GM18870 (cell line): ENCODE measurements around the gene MYLK3.
"Not testable (repeated sequence)": the region's sequence is repeated elsewhere in the genome, so short reads cannot be mapped to it uniquely, and the experiment has no call there.

Source experiments
- ATAC-seq: cut with Tn5 transposase; IDR thresholded peaks from one replicate; pipeline ENCODE4 v1.9.1; 2021; ENCODE audit warnings: moderate library complexity; ENCODE audit not compliant: unreplicated experiment

The MYLK3 gene

DNA sequence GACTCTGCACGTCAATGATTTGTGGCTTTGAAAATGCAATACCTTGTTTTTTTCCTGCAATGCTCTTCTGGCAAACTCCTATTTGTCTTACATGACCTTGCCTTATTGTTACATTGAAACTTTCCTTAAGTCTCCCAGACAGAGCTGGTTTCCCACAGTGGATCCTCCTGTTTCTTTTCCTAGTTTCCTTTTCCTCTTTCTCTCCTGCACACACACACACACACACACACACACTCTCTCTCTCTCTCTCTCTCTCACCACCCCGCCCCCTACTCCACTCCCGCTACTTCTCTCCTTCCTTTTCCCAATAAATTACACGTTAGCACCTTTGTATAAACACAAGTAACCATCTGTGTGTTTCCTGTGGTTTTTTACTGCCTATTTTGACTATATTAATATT, 56.4 kb downstream of the MYLK3 start:
- no peak for ATAC-seq

DNA sequence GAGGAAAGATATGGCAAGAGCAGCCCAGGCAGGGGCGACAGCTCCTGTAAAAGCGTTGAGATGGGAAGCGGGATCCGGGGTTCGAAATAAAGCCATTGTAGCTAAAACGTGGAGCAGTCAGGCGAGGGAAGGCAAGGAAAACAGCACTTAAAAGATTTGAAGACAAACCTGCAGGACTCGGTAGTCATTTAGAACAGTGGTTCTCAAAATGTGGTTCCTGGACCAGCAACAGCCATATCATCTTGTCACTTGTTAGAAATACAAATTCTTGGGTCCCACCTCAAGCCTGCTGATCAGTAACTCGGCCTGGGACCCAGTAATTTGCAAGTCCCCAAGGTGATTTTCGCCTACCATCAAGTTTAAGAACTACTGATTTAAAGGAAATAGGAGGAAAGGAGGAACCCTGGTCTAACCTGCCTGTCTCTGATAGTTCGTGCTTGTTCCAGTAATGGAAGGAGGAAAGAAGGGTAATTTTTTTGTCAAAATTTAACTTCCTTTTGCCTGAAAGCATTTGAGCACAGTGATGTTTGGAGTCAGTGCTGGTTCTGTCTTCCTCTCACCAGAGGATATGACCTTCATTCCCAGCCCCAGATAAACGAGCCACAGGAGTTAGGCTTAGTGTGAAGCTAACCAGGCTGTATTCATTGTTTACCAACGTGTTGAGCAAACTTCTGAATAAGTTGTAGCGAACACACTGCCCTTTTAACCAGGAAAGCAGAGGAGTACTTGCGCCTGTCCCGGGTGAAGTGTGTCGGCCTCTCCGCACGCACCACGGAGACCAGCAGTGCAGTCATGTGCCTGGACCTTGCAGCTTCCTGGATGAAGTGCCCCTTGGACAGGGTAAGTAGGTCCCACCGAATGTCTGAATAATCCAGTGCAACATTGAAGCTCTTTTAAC, 57.6 kb downstream of the MYLK3 start:
- no peak for ATAC-seq

DNA sequence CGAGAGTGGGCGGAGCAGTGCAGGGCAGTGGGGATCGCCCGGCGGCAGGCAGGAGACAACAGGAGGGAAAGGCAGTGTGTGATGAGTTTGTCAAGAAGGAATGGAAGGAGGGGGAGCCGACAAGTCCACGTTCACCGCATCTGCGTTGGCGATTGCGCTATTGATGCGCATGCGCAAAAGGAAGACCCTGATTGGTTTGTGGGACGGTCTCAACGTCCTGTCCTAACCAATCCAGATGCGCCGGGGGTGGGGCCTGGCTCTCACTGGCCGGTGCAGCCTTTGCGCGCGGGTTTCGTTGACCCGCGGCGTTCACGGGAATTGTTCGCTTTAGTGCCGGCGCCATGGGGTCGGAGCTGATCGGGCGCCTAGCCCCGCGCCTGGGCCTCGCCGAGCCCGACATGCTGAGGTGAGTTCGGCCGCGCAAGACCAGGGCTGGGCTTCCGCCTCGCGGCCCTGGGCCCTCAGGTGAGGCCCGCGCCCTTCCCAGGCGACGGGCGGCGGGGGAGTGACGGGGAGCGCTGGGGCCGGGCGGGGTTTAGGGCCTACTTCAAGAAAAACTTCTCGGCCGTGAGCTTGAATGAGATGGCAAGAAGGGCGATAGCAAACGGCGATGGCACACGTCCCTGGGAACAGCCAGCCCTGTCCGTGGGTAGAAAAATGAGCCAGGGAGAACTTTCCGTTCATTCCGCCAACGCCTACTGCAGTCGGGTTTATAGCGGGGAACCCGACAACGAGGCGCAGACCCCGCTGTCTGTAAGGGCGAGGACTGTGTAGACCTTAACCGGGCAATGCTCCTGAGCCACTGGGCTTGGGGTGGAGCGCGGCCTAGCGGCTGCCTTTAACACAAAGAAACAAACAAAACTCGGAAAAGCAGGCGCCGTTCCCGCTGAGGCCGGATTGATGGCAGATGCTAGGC, 58.5 kb downstream of the MYLK3 start, which contains the start of gene ORC6:
TSS of gene ORC6 (plus strand) at position 295 of the 916 bp plus-strand sequence. CDS start at position 342, 47 bp downstream.
- ATAC-seq = peak; percentile 70

DNA sequence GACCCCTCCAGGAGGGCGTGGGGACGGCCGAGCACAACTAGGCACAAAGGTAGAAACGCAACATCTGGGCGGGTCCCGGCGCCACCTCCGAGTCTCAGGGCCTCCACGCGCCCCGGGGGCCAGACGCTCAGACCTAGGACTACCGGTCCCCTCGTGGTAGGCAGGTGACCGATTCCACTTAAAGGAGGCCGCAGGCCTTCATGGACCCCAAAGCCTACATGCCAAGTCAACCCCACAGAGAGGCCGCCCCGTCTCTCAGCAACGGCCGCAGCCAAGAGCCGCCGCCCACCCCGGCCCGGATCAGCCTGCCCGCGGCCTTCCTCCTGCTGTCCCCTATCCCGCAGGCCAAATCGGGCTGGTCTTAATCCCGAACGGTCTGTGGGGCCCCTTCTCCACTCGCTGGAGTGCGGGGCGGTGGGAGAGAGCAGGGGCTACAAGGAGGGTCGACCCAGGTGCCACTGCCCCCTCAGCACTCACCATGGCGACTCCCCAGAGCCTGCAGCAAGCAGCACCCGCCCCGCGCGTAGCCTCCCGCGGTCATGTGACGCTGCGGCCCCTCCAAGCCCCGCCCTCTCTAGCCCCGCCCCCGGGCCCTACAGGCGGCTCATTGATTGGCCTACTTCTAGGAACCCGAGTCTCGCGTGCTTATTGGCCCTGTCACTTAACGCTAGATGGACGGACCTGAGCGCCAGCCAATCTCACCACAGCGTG, 59.3 kb downstream of the MYLK3 start, which contains the start of gene VPS35:
TSS of gene VPS35 (minus strand) at position 525 of the 711 bp plus-strand sequence. CDS start at position 480, 45 bp downstream.
- peak; percentile 87 for ATAC-seq

- peak; percentile 1 for ATAC-seq
These were observed 60.0 kb downstream of the MYLK3 start for GRCh38 chr16:46688101-46688653.

DNA sequence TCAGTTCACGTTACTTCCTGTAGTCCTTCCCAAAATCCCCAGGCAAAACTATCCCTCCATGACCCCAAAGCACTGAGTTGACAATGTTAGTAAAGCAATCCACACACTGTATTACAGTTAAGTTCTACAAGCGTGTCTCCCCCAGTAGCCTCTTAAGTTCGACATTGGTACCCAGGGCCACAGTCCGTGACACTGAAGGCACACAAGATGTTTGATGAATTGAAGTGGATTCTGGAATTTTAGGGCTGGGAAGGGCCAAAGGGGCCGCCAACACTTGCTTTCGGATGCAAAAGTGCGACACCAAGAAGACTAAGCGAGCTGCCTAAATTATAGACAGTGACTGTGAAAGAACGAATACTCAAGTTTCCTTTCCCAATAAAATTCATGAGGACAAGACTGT, 60.7 kb downstream of the MYLK3 start:
- ATAC-seq = no peak

DNA sequence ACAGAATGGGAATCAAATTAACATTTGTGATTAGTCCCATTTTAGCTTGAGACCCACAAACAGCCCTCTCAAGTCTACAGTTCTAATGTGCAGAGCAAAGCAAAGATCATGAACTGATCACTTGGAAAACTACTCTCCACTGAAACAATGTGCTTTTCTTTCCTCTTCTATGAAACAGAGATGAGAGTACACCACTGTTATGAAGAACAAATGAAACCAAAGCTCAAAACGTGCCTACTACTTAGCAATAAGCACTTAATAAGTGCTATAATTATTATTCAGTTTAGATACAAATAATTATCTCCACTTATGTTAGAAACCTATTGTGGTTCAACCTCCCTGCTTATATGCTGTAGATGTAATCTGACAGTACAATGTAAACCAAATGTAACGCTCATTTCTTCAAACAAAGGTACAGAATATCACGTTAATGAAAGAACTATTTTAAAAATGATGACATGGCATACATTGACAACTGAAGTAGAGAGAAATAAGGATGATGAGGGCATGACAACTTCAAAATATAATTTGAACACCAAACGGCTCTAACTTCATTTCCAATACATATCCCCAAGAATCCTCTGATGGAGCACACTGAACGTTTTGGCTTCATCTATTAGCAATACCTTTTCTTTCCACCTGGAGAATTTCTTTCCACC, 61.2 kb downstream of the MYLK3 start:
- no peak for ATAC-seq

GRCh38 chr16:46681867-46682266, 66.3 kb downstream of the MYLK3 start:
- ATAC-seq = not testable (repeated sequence)

GRCh38 chr16:46677943-46678342, 70.2 kb downstream of the MYLK3 start:
- ATAC-seq = not testable (repeated sequence)

GRCh38 chr16:46673320-46674013, 74.7 kb downstream of the MYLK3 start:
- ATAC-seq = no peak

- ATAC-seq = no peak
These were observed 86.0 kb downstream of the MYLK3 start for GRCh38 chr16:46662123-46662522.

- peak; percentile 94 for ATAC-seq
These were observed 89.2 kb downstream of the MYLK3 start for GRCh38 chr16:46658925-46659324.
